Mucosa of stomach (tissue), 1 donor: ENCODE measurements around the gene ANG.

Experiments
- H3K27me3 ChIP-seq: one replicate; pipeline ENCODE4 v1.7.0; 2013; ENCODE audit warnings: mild to moderate bottlenecking, low read length; ENCODE audit not compliant: control insufficient read depth, insufficient read depth
- H3K36me3 ChIP-seq: one replicate; pipeline ENCODE4 v1.7.0; 2013; ENCODE audit warnings: low read length; ENCODE audit not compliant: control insufficient read depth, insufficient read depth
- H3K4me1 ChIP-seq: one replicate; pipeline ENCODE4 v1.7.0; 2013; ENCODE audit warnings: mild to moderate bottlenecking, low read length; ENCODE audit not compliant: control insufficient read depth, insufficient read depth
- H3K4me3 ChIP-seq: one replicate; pipeline ENCODE4 v1.7.0; 2013; ENCODE audit warnings: low read length
- H3K9ac ChIP-seq: one replicate; pipeline ENCODE4 v1.7.0; 2013; ENCODE audit warnings: mild to moderate bottlenecking, low read length, moderate library complexity
- H3K9me3 ChIP-seq: one replicate; pipeline ENCODE4 v1.7.0; 2013; ENCODE audit warnings: mild to moderate bottlenecking, low read length, moderate library complexity; ENCODE audit not compliant: control insufficient read depth
- donor health status: Pancreatic carcinoma.

ANG gene

DNA sequence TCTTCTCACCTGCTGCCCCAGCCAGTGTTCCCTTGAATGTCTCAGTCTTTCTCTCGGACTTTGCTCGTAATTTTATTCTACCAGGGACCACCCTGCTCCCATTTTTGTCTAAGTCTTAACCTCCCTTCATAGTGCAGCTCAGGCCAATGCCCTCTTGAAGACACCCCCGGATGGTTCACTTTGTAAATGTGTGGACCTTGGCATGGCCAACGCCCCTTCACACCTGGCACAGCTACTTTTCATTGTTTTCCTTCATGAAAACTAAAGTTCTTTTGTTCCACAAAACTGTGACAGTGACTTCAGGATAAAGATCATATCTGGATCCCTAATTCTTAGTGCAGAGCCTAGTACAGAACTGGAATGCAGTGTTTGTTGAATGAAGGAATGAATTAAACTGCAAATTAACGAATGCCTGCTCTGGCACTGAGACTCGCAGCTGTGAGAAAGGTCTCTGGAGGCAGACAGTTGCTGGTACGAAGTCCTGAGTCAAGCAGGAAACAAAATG is 7.7 kb upstream of the ANG start:
- Histone ChIP-seq H3K4me3 (peak overlapping the region; percentile 91), H3K9ac (peak overlapping the region; percentile 99), H3K27me3 (no peaks in the 10 kb centered on the region), H3K36me3 (no peaks in the 10 kb centered on the region), H3K9me3 (no peaks in the 10 kb centered on the region), H3K4me1 (peaks cover 20% of the 10 kb centered on the region)

DNA sequence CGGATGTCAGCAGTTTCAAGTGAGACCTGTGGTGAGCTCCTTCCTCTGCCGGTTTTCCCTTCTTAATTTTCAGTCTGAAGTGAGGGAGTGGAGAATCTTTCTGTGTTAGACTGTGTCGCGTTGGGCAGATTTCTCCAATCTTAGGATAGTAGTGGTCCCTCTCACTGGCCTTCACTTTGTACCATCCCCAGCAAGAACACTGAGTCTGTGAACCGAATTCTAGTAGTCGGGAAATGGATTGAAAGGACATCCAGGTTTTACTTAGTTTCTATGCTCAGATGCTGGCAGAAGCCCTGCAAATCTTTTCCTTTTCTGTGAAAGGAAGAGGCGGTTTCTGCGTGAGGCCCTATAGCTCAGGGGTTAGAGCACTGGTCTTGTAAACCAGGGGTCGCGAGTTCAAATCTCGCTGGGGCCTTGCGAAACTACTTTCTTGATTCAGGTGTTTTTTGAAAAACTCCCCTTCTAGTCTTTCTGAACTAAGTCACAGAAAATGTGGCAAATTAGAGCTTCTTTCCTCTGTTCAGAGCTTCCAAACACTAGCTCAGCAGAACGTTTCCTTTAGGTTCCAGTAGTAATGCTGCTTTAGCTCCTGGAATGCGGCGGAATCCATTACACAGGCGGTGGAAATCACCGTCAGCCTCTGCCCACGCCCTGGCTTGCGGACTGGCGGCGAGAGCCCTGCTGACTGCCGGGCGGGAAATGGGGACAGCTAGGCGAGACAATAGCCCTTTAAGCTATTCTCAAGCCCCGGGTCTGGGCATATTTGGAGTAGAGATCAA is 7.0 kb upstream of the ANG start:
- Histone ChIP-seq H3K9ac (peak overlapping the region; percentile 99), H3K36me3 (no peaks in the 10 kb centered on the region), H3K4me1 (peaks cover 20% of the 10 kb centered on the region), H3K4me3 (peak overlapping the region; percentile 91), H3K27me3 (no peaks in the 10 kb centered on the region), H3K9me3 (no peaks in the 10 kb centered on the region)

DNA sequence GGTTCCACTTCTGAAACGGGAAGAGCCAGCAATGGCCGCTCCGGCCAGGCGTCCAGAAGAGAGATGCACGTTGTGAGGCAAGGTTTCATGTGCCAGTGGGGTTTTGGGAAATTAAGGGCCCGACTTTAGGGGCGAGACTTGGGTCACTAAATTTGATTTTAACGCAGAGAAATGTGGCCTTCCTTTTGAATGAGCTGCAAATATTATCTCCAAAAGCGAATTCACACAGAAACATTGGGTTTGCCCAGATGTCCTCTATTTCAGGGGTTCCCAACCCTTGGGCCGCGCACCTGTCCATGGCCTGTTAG is 6.5 kb upstream of the ANG start:
- peaks cover 20% of the 10 kb centered on the region for H3K4me1 ChIP-seq
- no peaks in the 10 kb centered on the region for H3K27me3 ChIP-seq
- H3K36me3 ChIP-seq, result no peaks in the 10 kb centered on the region
- peak overlapping the region; percentile 91 for H3K4me3 ChIP-seq
- no peaks in the 10 kb centered on the region for H3K9me3 ChIP-seq
- H3K9ac ChIP-seq, result peak overlapping the region; percentile 99

DNA sequence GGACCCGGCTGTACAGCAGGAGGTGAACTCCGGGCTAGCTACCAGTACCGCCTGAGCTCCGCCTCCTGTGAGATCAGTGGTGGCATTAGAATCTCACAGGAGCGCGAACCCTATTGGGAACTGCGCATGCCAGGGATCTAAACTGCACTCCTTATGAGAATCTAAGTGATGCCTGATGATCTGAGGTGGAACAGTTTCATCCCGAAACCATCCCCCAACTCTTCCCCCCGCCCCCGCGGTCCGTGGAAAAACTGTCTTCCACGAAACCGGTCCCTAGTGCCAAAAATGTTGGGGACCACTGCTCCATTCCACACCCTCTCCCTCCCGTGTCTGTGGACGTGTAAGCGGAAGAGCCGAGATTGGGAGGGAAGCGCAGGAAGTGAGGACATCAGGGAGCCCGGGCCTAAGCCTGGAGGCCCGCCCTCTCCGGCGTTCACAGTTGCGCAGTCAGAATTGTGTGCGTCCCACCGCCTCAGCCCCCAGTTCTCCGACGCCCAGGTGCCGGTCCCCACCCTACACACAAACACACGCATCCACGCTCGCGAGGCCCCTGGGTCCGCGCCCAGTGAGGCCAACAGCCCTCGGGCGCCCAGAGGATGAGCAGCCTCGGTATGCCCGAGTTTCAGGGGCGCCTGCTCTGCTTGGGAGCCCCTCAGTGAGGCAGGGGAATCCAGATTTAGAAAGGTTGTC is 6.0 kb upstream of the ANG start:
- Histone ChIP-seq H3K27me3 (no peaks in the 10 kb centered on the region), H3K9me3 (no peaks in the 10 kb centered on the region), H3K4me3 (peak overlapping the region; percentile 91), H3K9ac (peak overlapping the region; percentile 99), H3K36me3 (no peaks in the 10 kb centered on the region), H3K4me1 (peaks cover 20% of the 10 kb centered on the region)

DNA sequence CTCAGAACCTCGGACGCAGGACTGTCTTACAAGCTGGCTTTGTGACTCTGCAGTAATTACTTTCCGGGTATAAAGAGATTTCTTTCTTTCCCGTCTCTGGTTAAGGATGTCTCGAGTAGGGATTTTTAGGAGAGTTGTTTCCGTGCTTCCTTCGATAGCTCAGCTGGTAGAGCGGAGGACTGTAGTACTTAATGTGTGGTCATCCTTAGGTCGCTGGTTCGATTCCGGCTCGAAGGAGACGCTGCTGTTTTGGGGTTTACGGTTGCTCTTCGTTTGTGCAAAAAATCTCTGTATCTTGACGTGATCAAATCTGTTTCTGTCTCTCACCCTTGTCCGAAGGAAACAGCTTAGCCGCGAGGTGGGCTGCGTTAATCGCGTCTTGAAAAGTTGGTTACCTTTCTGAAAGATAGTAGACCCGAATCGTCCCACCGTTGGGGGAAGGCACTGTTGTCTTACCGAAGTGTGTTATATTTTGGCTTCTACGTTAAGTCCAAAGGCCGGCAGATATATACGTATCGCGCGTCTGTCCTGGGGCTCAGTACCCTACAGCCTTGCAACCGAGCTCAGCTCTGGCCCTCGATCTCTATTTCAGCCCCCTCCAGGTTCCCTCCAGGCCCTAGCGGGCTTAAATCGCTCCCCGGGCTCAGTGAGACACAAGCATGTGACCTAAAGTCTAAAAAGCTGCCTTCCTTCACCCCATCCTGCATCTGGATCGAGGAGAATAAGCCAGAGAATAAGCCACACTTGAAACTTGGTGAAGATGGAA is 5.3 kb upstream of the ANG start:
- peaks cover 27% of the 10 kb centered on the region for H3K4me1 ChIP-seq

DNA sequence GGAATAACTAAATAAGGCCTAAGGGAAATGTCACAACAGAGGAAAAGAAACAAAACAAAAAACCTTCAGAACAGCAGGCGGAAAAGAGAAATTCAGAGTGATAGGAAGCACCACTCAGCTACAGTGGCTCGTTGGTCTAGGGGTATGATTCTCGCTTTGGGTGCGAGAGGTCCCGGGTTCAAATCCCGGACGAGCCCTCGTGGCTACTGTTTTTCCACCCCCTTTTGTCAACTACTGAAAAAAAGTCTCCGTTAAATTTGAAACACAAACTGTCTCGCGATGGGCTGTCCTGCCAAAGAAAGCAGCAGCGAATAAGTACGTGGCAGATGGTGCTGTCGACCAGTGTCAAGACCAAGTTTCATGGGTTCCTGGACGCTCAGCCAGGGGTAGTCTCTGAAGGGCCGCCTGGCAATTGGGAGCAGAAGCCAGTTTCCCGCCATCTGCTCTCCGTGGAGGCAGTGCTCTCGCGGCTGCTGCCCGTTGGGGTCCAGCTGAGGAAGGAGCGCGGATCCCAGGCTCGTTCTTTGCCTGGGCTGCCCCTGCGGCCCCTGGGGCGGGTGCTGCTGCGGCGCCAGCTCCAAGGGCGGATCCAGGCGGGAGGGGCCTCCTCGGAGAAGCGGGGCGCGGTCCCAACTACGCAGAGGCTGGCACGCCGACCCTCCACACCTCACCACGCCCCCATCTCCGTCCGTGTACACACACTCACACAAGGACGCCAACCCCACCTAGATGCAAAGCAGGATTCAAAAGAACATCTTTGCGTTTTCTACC is 4.5 kb upstream of the ANG start, which contains the start of gene RNASE4:
TSS of gene RNASE4 (plus strand) at position 670 of the 771 bp plus-strand sequence. CDS start 14,812 bp downstream, outside the sequence.
- no peaks in the 10 kb centered on the region for H3K9me3 ChIP-seq
- H3K9ac ChIP-seq, result peak within 1 kb of the TSS; percentile 99
- H3K4me3 ChIP-seq, result peak within 1 kb of the TSS; percentile 91
- no peaks in the 10 kb centered on the region for H3K27me3 ChIP-seq
- no peaks in the 10 kb centered on the region for H3K36me3 ChIP-seq
- H3K4me1 ChIP-seq, result peaks cover 35% of the 10 kb centered on the region

More for the DNA sequence above, 5.3 kb upstream of the ANG start:
- no peaks in the 10 kb centered on the region for H3K27me3 ChIP-seq
- peak overlapping the region; percentile 91 for H3K4me3 ChIP-seq
- H3K9ac ChIP-seq, result peak overlapping the region; percentile 99
- no peaks in the 10 kb centered on the region for H3K9me3 ChIP-seq
- H3K36me3 ChIP-seq, result no peaks in the 10 kb centered on the region

DNA sequence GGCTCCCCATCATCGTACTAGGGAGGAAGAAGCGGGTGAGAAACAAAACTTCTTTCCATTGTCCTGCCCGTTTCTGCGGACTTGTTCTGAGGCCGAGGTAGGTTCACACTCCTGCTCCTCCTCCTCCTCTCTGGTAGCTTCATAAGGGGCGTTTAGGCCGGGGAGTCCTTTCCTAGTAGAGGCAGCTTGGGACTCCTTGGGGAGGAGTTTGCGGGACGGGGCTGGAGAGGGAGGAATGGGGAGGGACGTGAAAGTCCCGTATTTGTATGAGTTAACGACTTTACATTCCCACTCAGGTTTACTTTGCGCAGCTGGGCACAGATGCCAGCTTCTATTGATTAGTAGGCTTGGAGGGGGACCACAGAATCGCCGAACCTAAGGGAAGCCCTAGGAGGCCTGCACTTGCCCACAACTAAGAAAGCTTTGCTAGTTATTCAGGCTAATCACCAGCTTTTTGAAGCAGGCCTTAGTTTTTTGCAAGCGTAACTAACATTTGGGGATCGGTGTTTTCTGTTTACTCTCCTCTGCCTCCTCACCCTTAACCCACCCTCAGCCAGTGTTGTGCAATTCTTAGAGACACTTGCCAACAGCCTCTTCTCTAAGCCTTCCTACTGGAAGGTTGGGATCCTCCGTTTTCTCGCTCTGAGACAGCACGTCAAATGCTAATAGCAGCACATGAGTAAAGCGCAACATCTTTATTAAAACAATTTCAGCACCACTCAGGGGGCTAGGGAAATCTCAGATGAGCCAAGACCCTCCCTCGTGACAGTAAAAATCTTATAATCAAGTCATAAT is 3.7 kb upstream of the ANG start:
- no peaks in the 10 kb centered on the region for H3K36me3 ChIP-seq

DNA sequence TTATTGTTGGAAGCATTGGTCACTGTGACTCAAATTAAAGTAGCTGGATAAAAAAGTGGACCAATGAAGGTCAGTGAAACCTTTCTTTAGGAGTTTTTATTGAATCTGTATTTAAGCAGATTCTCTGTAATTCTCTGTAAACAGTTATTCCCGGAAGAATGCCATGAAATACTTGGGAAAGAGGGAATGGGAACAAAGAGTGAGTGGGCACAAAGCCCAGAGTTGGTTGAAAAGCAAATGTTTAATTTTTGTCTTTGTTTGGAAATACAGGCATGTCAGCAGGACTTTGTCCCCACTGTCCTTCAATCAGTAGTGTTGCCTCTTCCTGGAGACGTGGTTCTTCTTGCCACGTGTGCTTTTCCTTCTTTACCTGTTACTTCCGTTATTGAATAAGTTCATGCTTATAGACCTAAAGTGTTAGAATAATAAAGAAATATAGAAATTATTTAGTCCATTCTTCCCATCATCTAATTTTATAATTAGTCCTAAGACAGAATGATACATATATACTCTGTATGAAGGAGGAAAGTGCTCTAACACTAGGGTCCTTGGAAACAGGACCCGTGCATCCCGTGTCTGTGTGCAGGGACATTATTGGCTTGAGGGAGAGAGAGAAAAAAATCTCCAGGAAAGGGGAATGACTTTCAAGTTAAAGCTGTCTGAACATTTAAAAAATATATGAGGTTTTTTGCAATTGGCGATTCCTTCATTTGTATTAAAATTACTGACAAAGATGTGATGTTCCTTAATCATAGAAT is 2.0 kb upstream of the ANG start:
- Histone ChIP-seq H3K9ac (peak overlapping the region; percentile 99), H3K4me3 (peak overlapping the region; percentile 38)

More for the DNA sequence above, 3.7 kb upstream of the ANG start:
- Histone ChIP-seq H3K4me3 (peak overlapping the region; percentile 57), H3K4me1 (peaks cover 34% of the 10 kb centered on the region), H3K9ac (peak overlapping the region; percentile 99), H3K27me3 (no peaks in the 10 kb centered on the region), H3K9me3 (no peaks in the 10 kb centered on the region)

DNA sequence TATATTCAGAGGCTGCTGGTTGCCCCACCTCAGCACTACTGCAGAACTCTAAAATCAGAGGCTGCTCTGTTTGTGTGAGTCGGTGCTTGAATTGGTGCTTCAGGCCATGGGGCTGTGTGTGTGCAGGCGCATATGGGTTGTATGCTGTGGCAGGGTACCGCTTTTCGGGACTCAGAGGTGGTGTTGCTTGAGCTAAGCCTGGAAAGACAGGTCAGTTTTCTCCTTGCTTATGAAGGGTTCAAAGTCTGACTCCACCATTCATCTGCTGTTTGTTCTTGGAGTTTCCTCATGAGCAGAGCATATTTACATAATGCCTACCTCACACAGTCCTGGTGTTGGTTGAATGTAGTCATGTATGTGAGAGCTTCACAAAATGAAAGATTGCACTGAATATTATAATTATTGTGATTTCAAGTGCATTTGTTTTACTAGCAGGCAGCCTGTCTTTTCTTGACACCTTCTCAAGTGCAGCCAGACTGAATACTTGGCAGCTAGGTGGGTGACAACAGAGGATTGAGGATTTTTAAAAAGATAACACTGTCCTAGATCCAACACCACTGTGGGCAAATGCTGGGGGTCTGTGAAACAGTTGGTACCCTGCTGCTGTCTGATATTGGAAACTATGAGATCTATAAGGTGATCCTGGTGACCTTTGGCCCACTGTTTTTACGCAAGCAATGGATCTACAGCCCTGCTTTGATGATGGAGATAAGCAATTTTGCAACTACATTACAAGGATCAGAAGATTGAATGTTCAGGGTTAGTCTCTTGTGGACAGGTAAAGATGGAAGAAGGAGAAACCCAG is 1.0 kb upstream of the ANG start:
- Histone ChIP-seq H3K9ac (peak overlapping the region; percentile 47), H3K4me1 (peaks cover 28% of the 10 kb centered on the region), H3K9me3 (no peaks in the 10 kb centered on the region), H3K27me3 (no peaks in the 10 kb centered on the region), H3K36me3 (peaks cover 4% of the 10 kb centered on the region), H3K4me3 (no peak overlapping the region)

More for the DNA sequence above, 2.0 kb upstream of the ANG start:
- Histone ChIP-seq H3K9me3 (no peaks in the 10 kb centered on the region), H3K36me3 (no peaks in the 10 kb centered on the region), H3K4me1 (peaks cover 28% of the 10 kb centered on the region), H3K27me3 (no peaks in the 10 kb centered on the region)
